Smooth muscle cell (in vitro differentiated cells): Measurements from ENCODE around the gene ABLIM2. TPM values are rescaled to one million over a fixed set of nuclear protein-coding genes. Genes with fewer than 3 reads are reported as not detected.

ENCODE experiments used
- DNase-seq: peaks from one replicate; lab custom pipeline; 2025; ENCODE audit not compliant: unreplicated experiment; lab: John Stamatoyannopoulos, UW
- H2AFZ ChIP-seq: fragments of 200-600 bp; sonication (generic); 2 replicates; pipeline ENCODE4 v1.6.0; 2016; ENCODE audit warnings: antibody characterized with exemption, low read depth, mild to moderate bottlenecking
- H3F3A ChIP-seq: fragments of 200-600 bp; sonication (generic); 2 replicates; pipeline ENCODE4 v1.6.0; 2017; ENCODE audit warnings: antibody characterized with exemption, low read depth
- H3K27ac ChIP-seq: fragments of 200-600 bp; sonication (generic); 2 replicates; pipeline ENCODE4 v1.5.1; 2016; ENCODE audit warnings: low read depth, mild to moderate bottlenecking
- H3K27me3 ChIP-seq: fragments of 200-600 bp; sonication (generic); 2 replicates; pipeline ENCODE4 v1.6.1; 2016; ENCODE audit warnings: low read depth, mild to moderate bottlenecking
- H3K36me3 ChIP-seq: fragments of 200-600 bp; sonication (generic); 2 replicates; pipeline ENCODE4 v1.5.1; 2016; ENCODE audit warnings: low read depth
- H3K4me1 ChIP-seq: fragments of 200-600 bp; sonication (generic); 2 replicates; pipeline ENCODE4 v1.5.1; 2016; ENCODE audit warnings: low read depth
- H3K4me2 ChIP-seq: fragments of 200-600 bp; sonication (generic); 2 replicates; pipeline ENCODE4 v1.6.0; 2016; ENCODE audit warnings: mild to moderate bottlenecking
- H3K4me3 ChIP-seq: fragments of 200-600 bp; sonication (generic); 2 replicates; pipeline ENCODE4 v1.5.1; 2016; ENCODE audit warnings: mild to moderate bottlenecking
- H3K79me2 ChIP-seq: fragments of 200-600 bp; sonication (generic); 2 replicates; pipeline ENCODE4 v1.6.0; 2016; ENCODE audit warnings: low read depth, mild to moderate bottlenecking
- H3K9ac ChIP-seq: fragments of 200-600 bp; sonication (generic); 2 replicates; pipeline ENCODE4 v1.6.0; 2016; ENCODE audit warnings: low read depth
- H3K9me3 ChIP-seq: fragments of 200-600 bp; sonication (generic); replicated peaks from 2 replicates; pipeline ENCODE4 v1.5.1; 2016; ENCODE audit warnings: low read depth
- H4K20me1 ChIP-seq: fragments of 200-600 bp; sonication (generic); 2 replicates; pipeline ENCODE4 v1.6.0; 2016; ENCODE audit warnings: low read depth
- CTCF ChIP-seq: fragments of 200-600 bp; sonication (generic); IDR thresholded peaks from 2 replicates; pipeline ENCODE4 v1.5.1; 2017; ENCODE audit warnings: borderline replicate concordance, mild to moderate bottlenecking, antibody characterized with exemption; ENCODE audit not compliant: insufficient read depth, poor library complexity, severe bottlenecking
- WGBS: methylation state at CpG from one replicate; pipeline ENCODE4 v1.1.7; 2016; ENCODE audit warnings: low lambda C conversion rate; 5-methylcytosine and 5-hydroxymethylcytosine counted together
- polyA plus RNA-seq: library from polyadenylated mRNA; unstranded; fragments of >200 nt; fragmentation: Nextera tagmentation; extraction: Ambion mirVana; gene quantifications from 2 replicates; pipeline ENCODE4 v1.2.1, GENCODE V29; 2016
- total RNA-seq: library from RNA; depleted of rRNA; stranded (reverse); fragments of >200 nt; gene quantifications from 2 replicates; pipeline ENCODE4 v1.2.3, GENCODE V29; 2014

The ABLIM2 gene
- total and polyA plus RNA-seq, 2 experiments from 2014 or later = 0.08 TPM; not detected in 1

GRCh38 chr4:7928711-7929110 is 229.9 kb downstream of the ABLIM2 start:
- Histone ChIP-seq H4K20me1 (peaks cover 98% of the 10 kb centered on the region), H3K27ac (no peak overlapping the region), H3K9me3 (no peaks in the 10 kb centered on the region)

GRCh38 chr4:7926822-7927221 is 231.8 kb downstream of the ABLIM2 start:
- WGBS = 91% methylated on average over 7 of the region's 7 CpGs
- Histone ChIP-seq H3K9me3 (no peaks in the 10 kb centered on the region), H3K36me3 (no peaks in the 10 kb centered on the region), H3K27me3 (no peaks in the 10 kb centered on the region), H3K4me3 (no peak overlapping the region), H3K27ac (no peak overlapping the region), H3K4me2 (no peak overlapping the region), H3F3A (no peaks in the 10 kb centered on the region), H3K4me1 (peaks cover 8% of the 10 kb centered on the region), H4K20me1 (peaks cover 100% of the 10 kb centered on the region), H3K9ac (no peak overlapping the region), H3K79me2 (peaks cover 100% of the 10 kb centered on the region), H2AFZ (no peak overlapping the region)
- DNase-seq = no peak
- TF ChIP-seq CTCF = no peak

More at GRCh38 chr4:7928711-7929110, 229.9 kb downstream of the ABLIM2 start:
- no peaks in the 10 kb centered on the region for H3K27me3 ChIP-seq
- no peaks in the 10 kb centered on the region for H3F3A ChIP-seq
- H3K36me3 ChIP-seq = no peaks in the 10 kb centered on the region
- no peak for DNase-seq
- peaks cover 8% of the 10 kb centered on the region for H3K4me1 ChIP-seq
- H2AFZ ChIP-seq = no peak overlapping the region
- no peak for TF ChIP-seq CTCF
- H3K4me3 ChIP-seq = no peak overlapping the region
- 97% methylated on average over 7 of the region's 7 CpGs for WGBS
- H3K79me2 ChIP-seq = peaks cover 100% of the 10 kb centered on the region
- no peak overlapping the region for H3K9ac ChIP-seq
- H3K4me2 ChIP-seq = no peak overlapping the region

- peaks cover 93% of the 10 kb centered on the region for H4K20me1 ChIP-seq
- H3K4me2 ChIP-seq = no peak overlapping the region
Observed at GRCh38 chr4:7924570-7924969, 234.0 kb downstream of the ABLIM2 start.

More at GRCh38 chr4:7924570-7924969, 234.0 kb downstream of the ABLIM2 start:
- no peaks in the 10 kb centered on the region for H3F3A ChIP-seq
- no peak overlapping the region for H3K4me3 ChIP-seq
- peaks cover 4% of the 10 kb centered on the region for H3K4me1 ChIP-seq
- TF ChIP-seq CTCF = no peak
- no peak overlapping the region for H2AFZ ChIP-seq
- H3K36me3 ChIP-seq = no peaks in the 10 kb centered on the region
- no peak overlapping the region for H3K27ac ChIP-seq
- H3K27me3 ChIP-seq = no peaks in the 10 kb centered on the region
- peaks cover 97% of the 10 kb centered on the region for H3K79me2 ChIP-seq
- H3K9me3 ChIP-seq = no peaks in the 10 kb centered on the region
- no peak overlapping the region for H3K9ac ChIP-seq
- no peak for DNase-seq
- 80% methylated on average over 4 of the region's 4 CpGs for WGBS
